SK-N-SH (cell line): ENCODE results near the gene IRAK1BP1. TPM values are rescaled to one million over a fixed set of nuclear protein-coding genes. Genes with fewer than 3 reads are reported as not detected.

ENCODE experiments used
- CTCF ChIA-PET: fragments of 300-600, 350-600 bp; formaldehyde crosslinking; extraction: SDS; loops from one replicate; lab custom pipeline; 2021; lab: Yijun Ruan, JAX
- POLR2A ChIA-PET: fragments of 350-600 bp; sonication (Branson Sonifier 250); formaldehyde crosslinking; extraction: SDS; loops from one replicate; lab custom pipeline; 2020; ENCODE audit warnings: antibody characterized with exemption, inconsistent platforms; lab: Yijun Ruan, JAX
- DNase-seq: peaks from one replicate; pipeline ENCODE4 v3.0.0; 2012
- H2AFZ ChIP-seq: fragments of 200-600 bp; sonication (generic); 2 replicates; pipeline ENCODE4 v1.8.1; 2016; ENCODE audit warnings: antibody characterized with exemption, mild to moderate bottlenecking, low read depth
- H3F3A ChIP-seq: fragments of 200-600 bp; sonication (generic); replicated peaks from 2 replicates; pipeline ENCODE3; 2016; ENCODE audit warnings: antibody characterized with exemption, mild to moderate bottlenecking; ENCODE audit not compliant: insufficient read depth
- H3K27ac ChIP-seq, 2 experiments: fragments of 200-500 bp in 1 of 2; fragments of 200-600 bp in 1 of 2; sonication (Bioruptor generic) in 1 of 2; sonication (generic), shearing (Covaris generic) in 1 of 2; 2 replicates each; pipeline versions ENCODE4 v1.5.1 to v1.6.1; 2014 to 2016; ENCODE audit warnings: low read depth in 2 of 2, inconsistent platforms in 1 of 2, low read length in 1 of 2, mild to moderate bottlenecking in 1 of 2, mixed read lengths in 1 of 2
- H3K27me3 ChIP-seq: fragments of 200-600 bp; sonication (generic), shearing (Covaris generic); 2 replicates; pipeline ENCODE4 v1.6.1; 2016; ENCODE audit warnings: mixed run types; ENCODE audit not compliant: insufficient read depth
- H3K36me3 ChIP-seq, 2 experiments: fragments of 200-500 bp in 1 of 2; fragments of 200-600 bp in 1 of 2; sonication (Bioruptor generic) in 1 of 2; sonication (generic) in 1 of 2; replicated peaks in 1 of 2; 2 replicates each; pipeline versions ENCODE3 to v1.5.1; 2014 to 2016; ENCODE audit warnings: low read length in 1 of 2, mild to moderate bottlenecking in 1 of 2; ENCODE audit not compliant: insufficient read depth in 2 of 2, control insufficient read depth in 1 of 2
- H3K4me1 ChIP-seq, 2 experiments: fragments of 200-500 bp in 1 of 2; fragments of 200-600 bp in 1 of 2; sonication (Bioruptor generic) in 1 of 2; sonication (generic), shearing (Covaris generic) in 1 of 2; 2 replicates each; pipeline versions ENCODE4 v1.5.1 to v1.6.1; 2014 to 2016; ENCODE audit warnings: low read depth in 1 of 2, low read length in 1 of 2, mixed run types in 1 of 2; ENCODE audit not compliant: insufficient read depth in 2 of 2, control insufficient read depth in 1 of 2
- H3K4me2 ChIP-seq: fragments of 200-600 bp; sonication (generic), shearing (Covaris generic); 2 replicates; pipeline ENCODE4 v1.6.1; 2017; ENCODE audit warnings: mixed run types
- H3K4me3 ChIP-seq, 2 experiments: fragments of 200-500 bp in 1 of 2; fragments of 200-600 bp in 1 of 2; sonication (Bioruptor generic) in 1 of 2; sonication (generic), shearing (Covaris generic) in 1 of 2; 2 replicates each; pipeline versions ENCODE4 v1.5.1 to v1.8.1; 2014 to 2016; ENCODE audit warnings: low read depth in 2 of 2, inconsistent platforms in 1 of 2, low read length in 1 of 2, mild to moderate bottlenecking in 1 of 2, mixed read lengths in 1 of 2, moderate library complexity in 1 of 2
- H3K79me2 ChIP-seq: fragments of 200-600 bp; sonication (generic); 2 replicates; pipeline ENCODE4 v1.8.1; 2017; ENCODE audit warnings: mild to moderate bottlenecking; ENCODE audit not compliant: insufficient read depth
- H3K9ac ChIP-seq: fragments of 200-600 bp; sonication (generic); 2 replicates; pipeline ENCODE4 v1.6.1; 2017; ENCODE audit warnings: mixed run types
- H3K9me2 ChIP-seq: fragments of 200-600 bp; sonication (generic); 2 replicates; pipeline ENCODE4 v1.6.1; 2017; ENCODE audit warnings: mixed run types
- H3K9me3 ChIP-seq: fragments of 200-600 bp; sonication (generic); 2 replicates; pipeline ENCODE4 v1.6.1; 2017; ENCODE audit warnings: mixed run types, mild to moderate bottlenecking, moderate library complexity
- H4K20me1 ChIP-seq: fragments of 200-600 bp; sonication (generic); 2 replicates; pipeline ENCODE4 v1.6.1; 2017; ENCODE audit warnings: mild to moderate bottlenecking, mixed run types; ENCODE audit not compliant: insufficient read depth
- CHD2 ChIP-seq: fragments of 150-350 bp; IDR thresholded peaks from 2 replicates; pipeline ENCODE4 v1.6.1; 2018; ENCODE audit warnings: low read length; ENCODE audit not compliant: partially characterized antibody
- CTCF ChIP-seq: fragments of 200-600 bp; sonication (generic); IDR thresholded peaks from 2 replicates; pipeline ENCODE4 v1.6.1; 2017; ENCODE audit warnings: antibody characterized with exemption, mild to moderate bottlenecking, moderate library complexity
- EZH2phosphoT487 ChIP-seq: fragments of 200-600 bp; sonication (generic); IDR thresholded peaks from 2 replicates; pipeline ENCODE4 v1.6.1; 2017; ENCODE audit warnings: low read depth, mixed run types, mild to moderate bottlenecking, antibody characterized with exemption, moderate library complexity, borderline replicate concordance
- FOXM1 ChIP-seq: IDR thresholded peaks from 2 replicates; pipeline ENCODE4 v1.4.0; 2012; ENCODE audit warnings: low read depth, mild to moderate bottlenecking
- JUND ChIP-seq: IDR thresholded peaks from 2 replicates; pipeline ENCODE4 v1.4.0; 2012
- MAX ChIP-seq: IDR thresholded peaks from 2 replicates; pipeline ENCODE4 v1.4.0; 2012; ENCODE audit warnings: low read depth
- MXI1 ChIP-seq: IDR thresholded peaks from 2 replicates; pipeline ENCODE4 v1.6.1; 2012; ENCODE audit warnings: mild to moderate bottlenecking, low read depth, low read length, improper control_type of control experiment
- RCOR1 ChIP-seq: fragments of 150-350 bp; IDR thresholded peaks from 2 replicates; pipeline ENCODE4 v1.6.1; 2017; ENCODE audit warnings: antibody characterized with exemption, low read length
- REST ChIP-seq: IDR thresholded peaks from 2 replicates; pipeline ENCODE4 v1.6.1; 2012; ENCODE audit warnings: mild to moderate bottlenecking, low read depth, low read length, moderate library complexity
- RXRA ChIP-seq: IDR thresholded peaks from 2 replicates; pipeline ENCODE4 v1.4.0; 2012; ENCODE audit warnings: low read depth, mild to moderate bottlenecking, borderline replicate concordance
- TCF12 ChIP-seq: IDR thresholded peaks from 2 replicates; pipeline ENCODE4 v1.4.0; 2012
- WGBS: methylation state at CpG from one replicate; pipeline ENCODE4 v1.1.6; 2017; ENCODE audit warnings: low lambda C conversion rate; 5-methylcytosine and 5-hydroxymethylcytosine counted together
- polyA plus RNA-seq, 3 experiments: library from polyadenylated mRNA; depleted of rRNA; stranded (reverse); fragments of >200 nt; gene quantifications; 2 replicates each; pipeline ENCODE4 v1.2.3, GENCODE V29; 2012

IRAK1BP1 gene
- polyA plus RNA-seq, 1 of the 3 experiments (the other 2 are of a cell fraction), result 1.8 TPM

GRCh38 chr6:78935553-78935952 lies 68.2 kb downstream of the IRAK1BP1 start (continued):
- no peak for TF ChIP-seq REST
- TF ChIP-seq EZH2phosphoT487, result no peak

DNA sequence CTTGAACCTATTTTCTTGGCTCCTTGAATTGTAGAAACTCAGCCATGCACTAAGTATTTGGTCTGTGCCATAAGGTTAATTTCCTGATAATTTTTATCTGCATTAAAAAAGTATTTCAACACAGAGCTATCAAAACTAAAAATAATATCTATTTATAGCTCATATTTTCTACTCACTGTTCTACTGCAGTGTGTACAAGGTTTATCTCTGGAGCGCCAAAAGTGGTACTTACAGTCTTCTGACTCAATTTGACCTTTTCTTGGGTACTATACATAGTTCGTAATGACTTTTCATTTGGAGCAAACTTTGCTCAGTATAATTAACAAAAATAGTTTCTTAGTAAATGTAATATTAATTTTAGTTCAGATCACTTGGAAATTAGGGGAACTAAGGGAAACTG lies 69.2 kb downstream of the IRAK1BP1 start:
- H4K20me1 ChIP-seq, result no peaks in the 10 kb centered on the region
- POLR2A ChIA-PET, result no interaction called here
- H3K4me1 ChIP-seq, result no peaks in the 10 kb centered on the region; a peak in 1 of 4 replicates
- peaks cover 43 to 45% of the 10 kb centered on the region in 2 experiments for H3K36me3 ChIP-seq
- WGBS, result 93% methylated on average over 2 of the region's 2 CpGs
- no peak overlapping the region for H3K9ac ChIP-seq
- CTCF ChIA-PET, result no interaction called here
- H3F3A ChIP-seq, result peaks cover 3% of the 10 kb centered on the region
- H3K4me2 ChIP-seq, result no peak overlapping the region
- H3K79me2 ChIP-seq, result no peaks in the 10 kb centered on the region
- no peak for DNase-seq
- H3K4me3 ChIP-seq, result no peak overlapping the region
- H3K27me3 ChIP-seq, result no peaks in the 10 kb centered on the region
- TF ChIP-seq RXRA (no peak), RCOR1 (no peak), CHD2 (no peak), CTCF (no peak), MXI1 (no peak), TCF12 (no peak), JUND (no peak), FOXM1 (no peak), MAX (no peak)
- H2AFZ ChIP-seq, result no peak overlapping the region
- no peaks in the 10 kb centered on the region for H3K9me2 ChIP-seq
- H3K9me3 ChIP-seq, result no peaks in the 10 kb centered on the region
- no peak overlapping the region for H3K27ac ChIP-seq
